Lower leg skin (tissue), 3 donors: ENCODE data around the gene HSPA12B.

Source experiments
- POLR2A ChIP-seq, 2 donors: fragments of 450-650 bp; IDR thresholded peaks; one replicate each; pipeline ENCODE4 v1.6.1; 2016 to 2017; ENCODE audit warnings: antibody characterized with exemption in 2 of 2, mild to moderate bottlenecking in 1 of 2, moderate library complexity in 1 of 2
- TF ChIP-seq, protein P1 (sequence below), 3 donors: fragments of 450-650 bp; IDR thresholded peaks; one replicate each; pipeline ENCODE4 v1.5.1; 2016; ENCODE audit warnings: antibody characterized with exemption in 3 of 3, mild to moderate bottlenecking in 3 of 3, moderate library complexity in 2 of 3

DNA sequence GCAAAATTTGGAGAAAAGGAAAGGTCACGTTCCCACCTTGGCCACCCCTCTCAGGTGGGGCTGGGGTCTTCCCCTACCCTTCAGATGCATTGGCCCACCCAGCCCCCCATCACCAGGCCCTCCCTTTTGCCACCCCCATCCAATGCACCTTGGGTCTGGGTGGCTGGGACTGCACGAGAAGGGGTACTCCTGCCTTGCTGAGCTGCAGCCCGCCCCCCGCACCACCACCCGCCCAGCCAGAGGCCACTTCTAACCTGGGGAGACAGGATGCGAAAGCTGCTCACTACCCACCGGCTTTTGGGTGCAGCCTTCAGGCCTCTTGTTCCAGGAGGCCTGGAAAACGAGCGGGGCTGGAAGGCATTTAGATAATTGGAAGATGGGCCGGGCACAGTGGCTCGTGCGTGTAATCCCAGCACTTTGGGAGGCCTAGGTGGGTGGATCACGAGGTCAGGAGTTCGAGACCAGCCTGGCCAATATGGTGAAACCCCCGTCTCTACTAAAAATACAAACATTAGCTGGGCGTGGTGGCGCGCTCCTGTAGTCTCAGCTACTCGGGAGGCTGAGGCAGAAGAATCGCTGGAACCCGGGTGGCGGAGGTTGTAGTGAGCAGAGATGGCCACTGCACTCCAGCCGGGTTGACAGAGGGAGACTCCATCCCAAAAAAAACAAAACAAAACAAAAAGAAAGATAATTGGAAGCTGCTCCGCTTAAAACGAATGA is 62.4 kb downstream of the HSPA12B start:
- TF ChIP-seq, protein P1, sequence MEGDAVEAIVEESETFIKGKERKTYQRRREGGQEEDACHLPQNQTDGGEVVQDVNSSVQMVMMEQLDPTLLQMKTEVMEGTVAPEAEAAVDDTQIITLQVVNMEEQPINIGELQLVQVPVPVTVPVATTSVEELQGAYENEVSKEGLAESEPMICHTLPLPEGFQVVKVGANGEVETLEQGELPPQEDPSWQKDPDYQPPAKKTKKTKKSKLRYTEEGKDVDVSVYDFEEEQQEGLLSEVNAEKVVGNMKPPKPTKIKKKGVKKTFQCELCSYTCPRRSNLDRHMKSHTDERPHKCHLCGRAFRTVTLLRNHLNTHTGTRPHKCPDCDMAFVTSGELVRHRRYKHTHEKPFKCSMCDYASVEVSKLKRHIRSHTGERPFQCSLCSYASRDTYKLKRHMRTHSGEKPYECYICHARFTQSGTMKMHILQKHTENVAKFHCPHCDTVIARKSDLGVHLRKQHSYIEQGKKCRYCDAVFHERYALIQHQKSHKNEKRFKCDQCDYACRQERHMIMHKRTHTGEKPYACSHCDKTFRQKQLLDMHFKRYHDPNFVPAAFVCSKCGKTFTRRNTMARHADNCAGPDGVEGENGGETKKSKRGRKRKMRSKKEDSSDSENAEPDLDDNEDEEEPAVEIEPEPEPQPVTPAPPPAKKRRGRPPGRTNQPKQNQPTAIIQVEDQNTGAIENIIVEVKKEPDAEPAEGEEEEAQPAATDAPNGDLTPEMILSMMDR (IDR thresholded peaks at IDR 0.05): no peak
- no peak for TF ChIP-seq POLR2A (IDR thresholded peaks at IDR 0.05)
